Activated gamma-delta T cell treated with Interleukin-2 at 50 U/mL for 16 hours (primary cell): ENCODE measurements around the gene DHRS7.
"Not testable (repeated sequence)": the region's sequence is repeated elsewhere in the genome, so short reads cannot be mapped to it uniquely, and the experiment has no call there.

Experiments
- DNase-seq: peaks from one replicate; pipeline ENCODE4 v3.0.0-alpha.2; 2020

Gene DHRS7

DNA sequence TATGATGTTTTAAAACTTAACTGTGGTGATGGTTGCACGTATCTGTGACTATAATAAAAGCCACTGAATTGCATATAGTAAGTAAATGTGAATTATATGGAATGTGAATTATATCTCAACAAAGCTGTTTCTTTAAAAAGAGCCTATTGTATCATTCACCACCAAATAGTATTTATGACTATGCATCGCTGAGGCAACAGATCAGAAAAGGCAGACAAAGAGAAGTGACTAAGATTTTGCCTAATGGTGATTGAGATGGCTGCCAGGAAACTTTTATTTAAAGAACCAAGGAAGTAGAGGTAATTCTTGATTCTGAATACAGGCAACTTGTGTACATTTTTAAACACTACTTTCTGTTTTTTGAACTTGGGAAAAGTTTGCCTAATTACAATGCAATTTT is 31.7 kb downstream of the DHRS7 start:
- no peak for DNase-seq

DNA sequence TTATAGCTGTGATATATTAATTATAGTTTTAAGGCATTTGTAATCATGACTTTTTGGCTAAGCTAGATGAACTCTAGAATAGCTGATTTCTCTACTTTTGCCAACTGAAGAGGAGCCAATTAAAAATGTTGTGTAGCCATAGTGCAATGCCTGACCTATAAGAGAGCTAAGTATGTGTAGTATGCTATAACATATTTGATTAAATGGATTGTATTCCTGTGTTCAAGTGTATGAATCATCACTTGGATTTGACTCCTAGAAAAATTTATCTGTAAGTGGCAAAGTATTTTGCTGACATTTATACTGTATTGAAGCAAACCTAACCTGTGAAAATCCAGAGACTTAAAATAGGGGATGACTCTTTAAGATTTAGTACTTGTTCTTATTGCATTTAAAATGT is 39.3 kb downstream of the DHRS7 start:
- no peak for DNase-seq

DNA sequence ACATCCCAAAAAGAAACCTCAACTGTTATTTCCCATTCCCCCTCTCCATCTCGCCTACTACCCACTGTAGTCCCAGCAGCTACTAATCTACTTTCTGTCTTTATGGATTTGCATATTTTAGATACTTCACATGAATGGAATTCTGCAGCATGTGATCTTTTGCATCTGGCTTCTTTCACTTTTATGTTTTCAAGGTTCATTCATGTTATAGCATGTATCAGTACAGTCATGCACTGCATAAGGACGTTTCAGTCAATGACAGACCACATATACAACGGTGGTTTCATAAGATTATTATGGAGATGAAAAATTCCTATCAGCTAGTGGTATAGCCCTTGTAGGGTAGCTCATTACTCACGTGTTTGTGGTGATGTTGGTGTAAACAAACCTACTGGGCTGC is 49.0 kb downstream of the DHRS7 start:
- no peak for DNase-seq

DNA sequence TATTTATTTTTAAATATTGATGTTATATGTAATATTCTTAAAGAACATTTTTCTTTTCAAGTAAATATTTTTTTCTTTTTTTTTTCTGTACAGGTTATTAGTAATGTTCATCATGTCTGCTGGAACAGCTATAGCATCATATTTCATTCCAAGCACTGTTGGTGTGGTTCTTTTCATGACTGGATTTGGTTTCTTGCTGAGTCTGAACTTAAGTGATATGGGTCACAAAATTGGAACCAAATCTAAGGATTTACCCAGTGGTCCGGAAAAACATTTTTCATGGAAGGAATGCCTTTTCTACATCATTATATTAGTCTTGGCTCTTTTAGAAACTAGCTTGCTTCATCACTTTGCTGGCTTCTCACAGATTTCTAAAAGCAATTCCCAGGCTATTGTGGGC is 50.3 kb downstream of the DHRS7 start:
- no peak for DNase-seq

DNA sequence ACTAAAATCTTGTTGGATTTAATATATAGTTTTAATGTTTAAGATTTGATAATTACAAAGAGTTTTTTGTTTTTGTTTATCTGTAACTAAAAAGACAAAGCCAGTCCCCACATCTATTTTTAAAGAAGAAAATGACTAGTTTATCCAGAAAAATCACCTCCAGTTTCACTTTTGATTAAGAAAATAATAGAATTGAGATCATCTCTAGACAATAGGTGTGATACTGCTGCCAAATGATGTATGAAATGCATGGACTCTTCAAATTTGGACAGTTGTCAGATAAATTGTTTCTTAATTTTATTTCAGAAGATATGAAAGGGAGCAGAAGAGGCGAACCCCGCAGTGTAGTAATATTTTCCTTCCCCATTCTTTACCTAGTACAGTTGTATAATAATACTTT is 53.5 kb downstream of the DHRS7 start:
- DNase-seq = no peak

DNA sequence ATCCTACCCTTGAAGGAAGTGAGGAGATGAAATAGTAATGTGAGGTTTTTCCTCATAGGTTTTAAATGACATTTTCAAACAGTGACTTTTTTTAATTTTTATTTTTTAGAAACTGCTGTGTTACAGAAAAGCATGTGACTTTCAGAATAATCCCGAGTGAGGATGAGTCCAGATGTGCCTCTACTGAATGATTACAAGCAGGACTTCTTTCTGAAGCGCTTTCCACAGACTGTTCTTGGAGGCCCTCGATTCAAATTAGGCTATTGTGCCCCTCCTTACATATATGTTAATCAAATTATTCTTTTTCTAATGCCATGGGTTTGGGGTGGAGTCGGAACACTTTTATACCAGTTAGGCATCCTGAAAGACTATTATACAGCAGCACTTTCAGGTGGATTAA is 57.7 kb downstream of the DHRS7 start:
- no peak for DNase-seq

DNA sequence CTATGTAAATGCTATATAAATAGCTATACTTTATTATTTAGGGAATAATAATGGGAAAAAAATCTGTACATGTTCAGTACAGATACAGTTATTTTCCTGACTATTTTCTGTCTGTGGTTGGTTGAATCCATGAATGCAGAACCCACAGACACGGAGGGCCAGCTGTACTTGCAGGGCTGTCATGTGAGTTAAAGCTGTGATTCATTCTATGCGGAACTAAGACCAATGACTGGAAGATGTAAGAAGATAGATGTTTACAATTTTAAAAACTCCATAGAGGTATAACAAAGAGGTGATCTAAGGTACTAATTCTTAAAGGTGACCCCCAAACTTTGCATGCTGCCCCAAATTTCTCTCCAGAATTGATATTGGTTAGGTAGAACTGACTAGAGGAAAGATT is 58.9 kb downstream of the DHRS7 start:
- DNase-seq = no peak

DNA sequence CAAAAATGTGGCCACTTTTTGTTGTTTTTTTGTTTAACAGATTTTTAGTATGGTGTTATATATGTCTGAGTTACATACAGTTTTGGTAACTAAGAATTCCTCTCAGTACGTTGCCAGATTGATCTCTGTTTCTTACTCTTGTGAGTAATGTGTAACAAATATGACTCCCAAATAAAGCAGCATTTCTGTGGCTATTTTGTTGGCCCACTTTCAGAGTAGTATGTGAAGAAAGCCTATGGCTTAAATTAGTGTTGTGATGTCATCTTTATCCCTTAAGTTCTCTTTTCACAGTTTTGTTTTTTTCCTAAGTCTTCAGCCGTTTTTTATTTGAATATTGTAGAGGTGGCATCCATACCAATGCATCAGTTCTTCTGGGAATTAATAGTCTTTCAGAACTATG is 62.8 kb downstream of the DHRS7 start:
- no peak for DNase-seq

DNA sequence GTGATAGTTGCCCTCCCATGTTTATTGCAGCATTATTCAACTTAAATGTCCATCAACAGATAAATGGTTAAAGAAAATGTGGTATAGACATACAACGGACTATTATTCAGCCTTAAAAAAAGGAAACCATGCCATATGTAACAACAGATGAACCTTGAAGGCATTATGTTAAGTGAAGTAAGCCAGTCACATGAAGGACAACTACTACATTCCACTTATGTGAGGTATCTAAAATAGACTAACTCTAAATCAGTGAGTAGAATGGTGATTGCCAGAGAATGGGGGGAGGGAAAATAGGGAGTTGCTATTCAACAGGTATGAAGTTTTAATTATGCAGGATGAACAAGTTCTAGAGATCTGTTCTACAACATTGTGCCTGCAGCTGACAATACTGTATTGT is 63.4 kb downstream of the DHRS7 start:
- no peak for DNase-seq

DNA sequence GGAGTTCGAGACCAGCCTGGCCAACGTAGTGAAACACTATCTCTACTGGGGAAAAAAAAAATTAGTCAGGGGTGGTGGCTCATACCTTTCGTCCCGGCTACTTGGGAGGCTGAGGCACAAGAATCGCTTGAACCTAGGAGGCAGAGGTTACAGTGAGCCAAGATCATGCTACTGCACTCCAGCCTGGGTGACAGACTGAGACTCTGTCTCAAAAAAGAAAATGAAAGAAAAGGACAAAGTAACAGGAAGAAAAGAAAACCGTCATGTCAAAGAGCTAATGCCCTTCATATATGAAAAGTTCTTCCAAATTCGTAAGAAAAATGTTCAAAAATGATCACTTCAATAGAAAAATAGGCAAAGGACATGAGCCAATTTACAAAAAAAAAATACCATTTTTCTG is 65.3 kb downstream of the DHRS7 start:
- DNase-seq = not testable (repeated sequence)

DNA sequence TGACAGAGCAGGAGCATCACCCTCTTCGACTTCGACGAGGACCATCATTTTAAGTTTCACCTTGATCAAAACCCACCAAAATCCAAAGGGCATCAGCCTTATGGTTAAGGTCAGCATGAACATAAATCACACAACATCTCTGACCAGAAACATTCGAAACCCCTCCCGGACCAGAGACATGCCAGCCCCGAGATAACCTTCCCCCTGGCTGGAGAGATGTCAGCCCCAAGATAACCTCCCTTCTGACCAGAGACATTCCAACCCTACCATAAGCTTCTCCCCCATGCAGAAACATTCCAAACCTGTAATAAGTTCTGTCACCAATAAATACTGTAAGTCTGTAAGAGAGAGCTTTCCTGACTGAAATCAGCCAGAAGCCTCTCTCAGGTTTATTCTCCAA is 67.2 kb downstream of the DHRS7 start:
- DNase-seq = no peak

DNA sequence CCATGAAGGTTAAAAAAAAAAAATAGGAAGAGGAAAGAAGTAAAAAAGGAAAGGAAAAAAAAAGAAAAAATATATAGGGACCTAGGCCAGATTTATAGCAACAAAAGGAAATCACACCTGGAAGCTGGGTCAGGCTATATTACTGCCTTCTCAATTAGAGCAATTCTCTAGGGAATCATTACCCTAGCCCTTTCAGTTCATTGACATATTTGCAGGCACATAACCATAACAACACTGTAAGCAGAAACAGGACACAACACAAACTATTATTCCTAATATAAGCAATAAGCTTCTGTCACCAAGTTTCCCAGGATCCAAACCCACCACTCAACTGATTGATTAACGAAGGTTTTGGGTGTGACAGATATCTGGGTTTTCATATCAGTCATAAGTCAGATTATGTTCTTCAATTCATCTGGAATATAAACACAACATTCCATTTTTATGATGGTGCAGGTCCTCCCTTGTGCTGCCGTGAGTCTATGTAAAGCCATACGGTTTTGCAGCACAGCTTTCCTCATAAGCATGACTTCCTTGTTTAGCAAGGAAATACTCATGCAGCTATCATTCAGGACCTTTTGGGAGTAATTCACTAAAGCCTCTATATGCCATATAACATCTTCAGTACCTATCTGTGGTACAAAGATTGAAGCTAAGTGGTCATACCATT is 69.3 kb downstream of the DHRS7 start:
- DNase-seq = no peak

DNA sequence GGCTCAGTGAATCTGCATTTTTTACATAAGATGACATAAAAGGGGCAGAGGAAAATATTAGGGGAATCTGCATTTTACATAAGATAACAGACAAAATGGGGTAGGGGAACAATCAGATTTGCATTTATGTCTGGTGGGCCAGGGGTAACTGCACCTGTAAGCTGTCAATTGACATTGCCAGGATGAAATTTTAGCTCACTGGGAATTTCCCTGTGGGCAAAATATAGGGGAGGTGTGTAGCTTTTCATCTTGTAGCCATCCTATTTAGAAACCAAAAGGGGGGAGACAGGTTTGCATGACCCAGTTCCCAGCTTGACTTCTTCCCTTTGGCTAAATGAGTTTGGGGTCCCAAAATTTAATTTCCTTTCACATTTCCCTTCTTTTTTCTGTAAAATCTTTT is 70.0 kb downstream of the DHRS7 start:
- DNase-seq = no peak

DNA sequence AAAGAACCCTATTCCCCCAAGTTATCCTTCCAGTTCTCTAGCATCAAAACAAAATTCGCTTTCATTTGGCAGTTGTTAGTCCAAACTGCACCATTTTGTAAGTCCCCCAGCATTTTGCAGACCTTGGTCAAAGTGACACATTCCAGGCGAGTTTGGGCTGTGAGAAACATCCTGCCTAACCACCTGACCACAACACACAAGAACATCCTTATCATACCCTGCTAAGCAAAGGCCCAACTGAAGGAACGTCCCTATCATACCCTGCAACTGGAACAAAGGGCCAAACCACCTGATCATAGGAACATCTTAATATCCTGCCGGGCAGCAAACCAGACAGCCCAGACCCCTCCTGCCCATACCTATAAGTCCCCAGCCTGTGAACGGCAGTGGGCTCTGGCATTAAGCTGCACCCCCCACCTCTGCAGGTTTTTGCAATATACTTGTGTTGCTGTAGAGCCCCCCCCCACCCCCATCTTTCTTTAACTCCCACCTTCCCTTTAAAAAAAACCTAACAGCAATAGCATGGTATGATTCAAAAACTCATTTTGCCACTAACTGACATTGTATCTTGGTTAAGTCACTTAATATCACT is 70.8 kb downstream of the DHRS7 start:
- no peak for DNase-seq
